ENCODE results near the gene INPP5D.

The INPP5D gene

GRCh38 chr2:233245406-233245805 lies 185.3 kb downstream of the INPP5D start:
- no peak overlapping the region for H3K4me3 ChIP-seq (ENCODE audit: low read depth, low read length)
- no peak for TF ChIP-seq CTCF (IDR thresholded peaks at IDR 0.05; ENCODE audit: borderline replicate concordance, insufficient read depth, low read depth, low read length)

- no peak for TF ChIP-seq CTCF (IDR thresholded peaks at IDR 0.05; ENCODE audit: borderline replicate concordance, insufficient read depth, low read depth, low read length)
- H3K4me3 ChIP-seq (ENCODE audit: low read depth, low read length): no peak overlapping the region
Measured at GRCh38 chr2:233247116-233247515, 187.0 kb downstream of the INPP5D start.

- no peak overlapping the region for H3K4me3 ChIP-seq (ENCODE audit: low read depth, low read length)
- TF ChIP-seq CTCF (IDR thresholded peaks at IDR 0.05; ENCODE audit: borderline replicate concordance, insufficient read depth, low read depth, low read length): no peak
Measured at GRCh38 chr2:233247744-233248143, 187.6 kb downstream of the INPP5D start.

GRCh38 chr2:233248999-233249398 lies 188.9 kb downstream of the INPP5D start:
- no peak overlapping the region for H3K4me3 ChIP-seq (ENCODE audit: low read depth, low read length)
- no peak for TF ChIP-seq CTCF (IDR thresholded peaks at IDR 0.05; ENCODE audit: borderline replicate concordance, insufficient read depth, low read depth, low read length)

GRCh38 chr2:233250568-233250967 lies 190.4 kb downstream of the INPP5D start:
- no peak for TF ChIP-seq CTCF (IDR thresholded peaks at IDR 0.05; ENCODE audit: borderline replicate concordance, insufficient read depth, low read depth, low read length)
- no peak overlapping the region for H3K4me3 ChIP-seq (ENCODE audit: low read depth, low read length)

GRCh38 chr2:233250985-233251305 lies 190.8 kb downstream of the INPP5D start:
- no peak for TF ChIP-seq CTCF (IDR thresholded peaks at IDR 0.05; ENCODE audit: borderline replicate concordance, insufficient read depth, low read depth, low read length)
- no peak overlapping the region for H3K4me3 ChIP-seq (ENCODE audit: low read depth, low read length)

GRCh38 chr2:233251306-233252116 lies 191.4 kb downstream of the INPP5D start, which contains the start of gene ATG16L1:
TSS of gene ATG16L1 (plus strand) at chr2:233251673. CDS start at chr2:233251828, 155 bp downstream.
- H3K4me3 ChIP-seq (ENCODE audit: low read depth, low read length): peak within 1 kb of the TSS; percentile 83
- peak; percentile 98 for TF ChIP-seq CTCF (IDR thresholded peaks at IDR 0.05; ENCODE audit: borderline replicate concordance, insufficient read depth, low read depth, low read length)

Data from GM12875 (cell line).